Measurements from ENCODE around the gene TMEM273. TPM values are rescaled to one million over a fixed set of nuclear protein-coding genes. Genes with fewer than 3 reads are reported as not detected.

TMEM273 gene
- total RNA-seq, 1 donor from 2014 or later: 63.1 TPM

GRCh38 chr10:49160110-49160509, 28.1 kb downstream of the TMEM273 start:
- H3K27ac ChIP-seq: no peak overlapping the region
- intact Hi-C loops (cut with DNase I): no loop called here
- DNase-seq: no peak
- H3K36me3 ChIP-seq: no peaks in the 10 kb centered on the region
- no peak for ATAC-seq
- TF ChIP-seq, protein P1, sequence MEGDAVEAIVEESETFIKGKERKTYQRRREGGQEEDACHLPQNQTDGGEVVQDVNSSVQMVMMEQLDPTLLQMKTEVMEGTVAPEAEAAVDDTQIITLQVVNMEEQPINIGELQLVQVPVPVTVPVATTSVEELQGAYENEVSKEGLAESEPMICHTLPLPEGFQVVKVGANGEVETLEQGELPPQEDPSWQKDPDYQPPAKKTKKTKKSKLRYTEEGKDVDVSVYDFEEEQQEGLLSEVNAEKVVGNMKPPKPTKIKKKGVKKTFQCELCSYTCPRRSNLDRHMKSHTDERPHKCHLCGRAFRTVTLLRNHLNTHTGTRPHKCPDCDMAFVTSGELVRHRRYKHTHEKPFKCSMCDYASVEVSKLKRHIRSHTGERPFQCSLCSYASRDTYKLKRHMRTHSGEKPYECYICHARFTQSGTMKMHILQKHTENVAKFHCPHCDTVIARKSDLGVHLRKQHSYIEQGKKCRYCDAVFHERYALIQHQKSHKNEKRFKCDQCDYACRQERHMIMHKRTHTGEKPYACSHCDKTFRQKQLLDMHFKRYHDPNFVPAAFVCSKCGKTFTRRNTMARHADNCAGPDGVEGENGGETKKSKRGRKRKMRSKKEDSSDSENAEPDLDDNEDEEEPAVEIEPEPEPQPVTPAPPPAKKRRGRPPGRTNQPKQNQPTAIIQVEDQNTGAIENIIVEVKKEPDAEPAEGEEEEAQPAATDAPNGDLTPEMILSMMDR (IDR thresholded peaks at IDR 0.05): no peak
- no peaks in the 10 kb centered on the region for H3K9me3 ChIP-seq
- H3K4me1 ChIP-seq: no peaks in the 10 kb centered on the region
- H3K4me3 ChIP-seq: no peak overlapping the region
- H3K27me3 ChIP-seq: no peaks in the 10 kb centered on the region

DNA sequence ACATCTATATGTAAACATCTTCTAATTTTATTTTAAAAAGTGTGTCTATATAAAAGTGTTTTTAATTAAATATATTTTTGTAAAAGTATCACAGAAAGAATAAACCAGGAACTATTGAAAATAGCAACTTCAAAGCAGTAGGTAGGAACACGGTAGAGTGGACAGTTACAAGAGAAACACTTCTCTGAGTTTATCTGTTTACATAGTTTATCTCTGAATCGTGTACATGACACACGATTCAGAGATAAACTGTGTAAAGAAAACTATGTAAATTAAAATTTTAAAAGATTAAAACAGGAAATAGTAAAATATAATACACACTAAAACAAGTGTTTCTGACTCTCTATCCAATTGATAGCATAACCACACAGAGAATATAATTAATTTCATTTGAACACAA, 29.3 kb downstream of the TMEM273 start:
- Histone ChIP-seq H3K27me3 (no peaks in the 10 kb centered on the region), H3K4me1 (no peaks in the 10 kb centered on the region), H3K36me3 (no peaks in the 10 kb centered on the region), H3K27ac (no peak overlapping the region), H3K4me3 (no peak overlapping the region), H3K9me3 (no peaks in the 10 kb centered on the region)
- ATAC-seq (no peak), DNase-seq (no peak)
- intact Hi-C loops (cut with DNase I): no loop called here
- TF ChIP-seq, protein P1 (IDR thresholded peaks at IDR 0.05): no peak

DNA sequence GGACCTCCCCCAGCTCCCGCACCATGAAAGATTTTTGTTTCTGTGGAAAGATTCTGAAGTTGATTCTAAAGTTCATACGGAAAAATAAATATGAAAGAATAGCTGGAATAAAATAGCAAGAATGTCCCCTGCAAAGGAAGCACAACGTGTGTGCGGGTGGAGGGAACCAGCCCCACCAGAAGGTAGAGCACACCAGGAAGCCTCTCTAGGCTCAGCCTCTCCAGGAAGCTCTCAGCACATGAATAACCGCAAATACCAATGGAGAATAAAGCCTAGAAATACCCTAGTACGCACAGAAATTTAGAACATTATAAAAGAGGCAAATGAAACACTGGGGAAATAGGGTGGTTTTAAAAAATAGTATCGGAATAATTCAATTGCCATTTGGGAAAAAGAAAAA, 29.8 kb downstream of the TMEM273 start:
- Histone ChIP-seq H3K4me1 (no peaks in the 10 kb centered on the region), H3K4me3 (no peak overlapping the region), H3K27me3 (no peaks in the 10 kb centered on the region), H3K36me3 (no peaks in the 10 kb centered on the region), H3K27ac (no peak overlapping the region), H3K9me3 (no peaks in the 10 kb centered on the region)
- DNase-seq (no peak), ATAC-seq (no peak)
- TF ChIP-seq, protein P1 (IDR thresholded peaks at IDR 0.05): no peak
- intact Hi-C loops (cut with DNase I): no loop called here

- H3K36me3 ChIP-seq: no peaks in the 10 kb centered on the region
- no peaks in the 10 kb centered on the region for H3K9me3 ChIP-seq
- ATAC-seq (peak; percentile 22), DNase-seq (no peak)
- H3K4me1 ChIP-seq: no peaks in the 10 kb centered on the region
- no peak overlapping the region for H3K27ac ChIP-seq
- TF ChIP-seq, protein P1 (IDR thresholded peaks at IDR 0.05): no peak
- no peaks in the 10 kb centered on the region for H3K27me3 ChIP-seq
- no peak overlapping the region for H3K4me3 ChIP-seq
- intact Hi-C loops (cut with DNase I): no loop called here
These were observed 31.0 kb downstream of the TMEM273 start for GRCh38 chr10:49157229-49157628.

DNA sequence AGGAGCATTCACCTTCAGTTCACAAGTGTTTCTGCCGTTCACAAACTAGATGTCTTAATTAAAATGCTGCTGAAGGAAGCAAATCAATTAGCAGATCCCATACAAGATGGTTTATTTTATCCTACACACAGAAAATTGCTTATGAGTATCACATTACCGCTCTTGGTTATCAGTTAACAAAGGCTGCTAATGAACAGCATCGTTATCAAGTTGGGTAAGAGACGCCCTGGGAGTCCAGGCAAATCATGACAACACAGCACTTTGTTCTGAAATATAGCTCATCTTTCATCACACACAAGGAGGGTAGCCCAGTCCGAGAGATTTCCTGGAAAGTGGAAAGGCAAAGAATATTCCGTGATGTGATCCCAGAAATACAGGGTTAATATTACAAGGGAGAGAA, 33.5 kb downstream of the TMEM273 start:
- Histone ChIP-seq H3K9me3 (no peaks in the 10 kb centered on the region), H3K4me1 (no peaks in the 10 kb centered on the region), H3K36me3 (no peaks in the 10 kb centered on the region), H3K27me3 (no peaks in the 10 kb centered on the region), H3K4me3 (no peak overlapping the region), H3K27ac (no peak overlapping the region)
- no peak for ATAC-seq
- intact Hi-C loops (cut with DNase I): no loop called here
- DNase-seq: no peak
- TF ChIP-seq, protein P1 (IDR thresholded peaks at IDR 0.05): no peak

GRCh38 chr10:49153971-49154370, 34.2 kb downstream of the TMEM273 start:
- Histone ChIP-seq H3K9me3 (no peaks in the 10 kb centered on the region), H3K36me3 (no peaks in the 10 kb centered on the region), H3K27me3 (no peaks in the 10 kb centered on the region), H3K4me1 (no peaks in the 10 kb centered on the region), H3K27ac (no peak overlapping the region), H3K4me3 (no peak overlapping the region)
- DNase-seq: no peak
- TF ChIP-seq, protein P1 (IDR thresholded peaks at IDR 0.05): no peak
- intact Hi-C loops (cut with DNase I): no loop called here
- peak; percentile 25 for ATAC-seq
